DOHH2 (cell line): ENCODE measurements around the gene FAM174B.

Experiments
- EZH2phosphoT487 ChIP-seq: fragments of 200-600 bp; sonication (generic); IDR thresholded peaks from 2 replicates; pipeline ENCODE4 v1.6.1; 2017; ENCODE audit warnings: borderline replicate concordance, mild to moderate bottlenecking, antibody characterized with exemption, low read length, moderate library complexity, mixed read lengths
- TF ChIP-seq, protein P1 (sequence below): fragments of 200-600 bp; sonication (generic); IDR thresholded peaks from one replicate; pipeline ENCODE4 v1.5.1; 2014; ENCODE audit warnings: antibody characterized with exemption, mild to moderate bottlenecking, low read depth, low read length; ENCODE audit not compliant: poor library complexity, severe bottlenecking

DNA sequence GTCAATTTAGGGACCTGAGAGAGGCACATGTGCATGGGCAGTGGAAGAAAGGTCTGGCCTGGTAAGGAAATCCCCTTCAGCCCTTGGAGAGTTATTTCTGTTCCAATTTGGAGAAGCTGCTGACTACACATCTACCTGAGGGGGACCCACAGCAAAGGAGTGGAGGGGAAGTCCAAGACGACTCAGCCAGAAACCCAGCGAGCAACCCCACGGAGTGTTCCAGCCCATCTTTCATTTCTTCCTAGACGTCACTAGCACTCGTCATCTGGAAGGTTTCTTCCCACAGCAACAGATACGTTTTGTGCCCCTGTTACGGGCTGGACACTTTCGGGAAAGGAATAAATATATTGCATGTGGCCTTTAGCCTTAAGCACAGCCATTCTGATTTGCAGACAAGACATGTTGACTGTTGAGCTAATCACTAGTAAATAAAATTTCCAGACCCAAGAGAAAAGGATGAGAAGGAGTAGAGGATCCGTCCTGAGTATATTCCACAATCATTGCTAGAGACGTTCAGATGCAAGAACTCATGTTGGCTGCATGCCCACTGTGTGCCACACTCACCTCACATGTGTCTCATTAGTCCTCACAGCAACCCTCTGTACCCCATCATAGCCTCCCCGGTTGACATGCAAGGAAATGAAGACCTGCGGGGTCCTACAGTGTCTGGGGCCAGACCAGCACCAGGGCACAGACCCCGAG lies 7.8 kb upstream of the FAM174B start:
- TF ChIP-seq, protein P1, sequence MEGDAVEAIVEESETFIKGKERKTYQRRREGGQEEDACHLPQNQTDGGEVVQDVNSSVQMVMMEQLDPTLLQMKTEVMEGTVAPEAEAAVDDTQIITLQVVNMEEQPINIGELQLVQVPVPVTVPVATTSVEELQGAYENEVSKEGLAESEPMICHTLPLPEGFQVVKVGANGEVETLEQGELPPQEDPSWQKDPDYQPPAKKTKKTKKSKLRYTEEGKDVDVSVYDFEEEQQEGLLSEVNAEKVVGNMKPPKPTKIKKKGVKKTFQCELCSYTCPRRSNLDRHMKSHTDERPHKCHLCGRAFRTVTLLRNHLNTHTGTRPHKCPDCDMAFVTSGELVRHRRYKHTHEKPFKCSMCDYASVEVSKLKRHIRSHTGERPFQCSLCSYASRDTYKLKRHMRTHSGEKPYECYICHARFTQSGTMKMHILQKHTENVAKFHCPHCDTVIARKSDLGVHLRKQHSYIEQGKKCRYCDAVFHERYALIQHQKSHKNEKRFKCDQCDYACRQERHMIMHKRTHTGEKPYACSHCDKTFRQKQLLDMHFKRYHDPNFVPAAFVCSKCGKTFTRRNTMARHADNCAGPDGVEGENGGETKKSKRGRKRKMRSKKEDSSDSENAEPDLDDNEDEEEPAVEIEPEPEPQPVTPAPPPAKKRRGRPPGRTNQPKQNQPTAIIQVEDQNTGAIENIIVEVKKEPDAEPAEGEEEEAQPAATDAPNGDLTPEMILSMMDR, result no peak
- TF ChIP-seq EZH2phosphoT487, result no peak
